HG03108 (cell line): ENCODE results near the gene RHEB.

Experiments
- ATAC-seq: cut with Tn5 transposase; IDR thresholded peaks from one replicate; pipeline ENCODE4 v1.9.1; 2021; ENCODE audit warnings: moderate library complexity; ENCODE audit not compliant: unreplicated experiment

The RHEB gene

DNA sequence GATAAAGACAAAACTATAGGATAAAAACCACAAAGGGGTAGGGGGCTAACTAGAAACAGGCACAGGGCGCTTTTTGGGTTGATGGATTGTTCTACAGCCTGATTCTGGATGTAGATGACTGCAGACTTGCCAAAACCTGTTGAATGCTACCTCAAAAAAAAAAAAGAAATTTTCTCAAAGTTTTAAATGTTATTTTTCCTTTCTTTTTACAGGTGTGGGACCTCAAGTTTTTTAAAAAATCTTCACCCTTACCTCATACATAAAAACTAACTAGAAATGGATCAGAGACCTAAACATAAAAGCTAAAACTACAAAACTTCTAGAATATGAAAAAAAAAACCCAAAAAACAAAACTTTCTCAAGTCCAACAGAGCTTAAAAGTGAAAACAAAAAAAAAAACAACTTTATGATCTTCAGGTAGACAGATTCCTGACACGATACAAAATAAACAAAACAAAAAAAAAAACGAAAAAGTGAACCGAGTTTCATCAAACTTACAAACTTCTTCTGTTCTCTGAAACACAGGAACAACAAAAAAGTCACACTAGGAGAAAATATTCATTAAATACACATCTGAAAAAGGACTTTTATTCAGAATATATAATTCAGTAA lies 14.9 kb downstream of the RHEB start:
- no peak for ATAC-seq

DNA sequence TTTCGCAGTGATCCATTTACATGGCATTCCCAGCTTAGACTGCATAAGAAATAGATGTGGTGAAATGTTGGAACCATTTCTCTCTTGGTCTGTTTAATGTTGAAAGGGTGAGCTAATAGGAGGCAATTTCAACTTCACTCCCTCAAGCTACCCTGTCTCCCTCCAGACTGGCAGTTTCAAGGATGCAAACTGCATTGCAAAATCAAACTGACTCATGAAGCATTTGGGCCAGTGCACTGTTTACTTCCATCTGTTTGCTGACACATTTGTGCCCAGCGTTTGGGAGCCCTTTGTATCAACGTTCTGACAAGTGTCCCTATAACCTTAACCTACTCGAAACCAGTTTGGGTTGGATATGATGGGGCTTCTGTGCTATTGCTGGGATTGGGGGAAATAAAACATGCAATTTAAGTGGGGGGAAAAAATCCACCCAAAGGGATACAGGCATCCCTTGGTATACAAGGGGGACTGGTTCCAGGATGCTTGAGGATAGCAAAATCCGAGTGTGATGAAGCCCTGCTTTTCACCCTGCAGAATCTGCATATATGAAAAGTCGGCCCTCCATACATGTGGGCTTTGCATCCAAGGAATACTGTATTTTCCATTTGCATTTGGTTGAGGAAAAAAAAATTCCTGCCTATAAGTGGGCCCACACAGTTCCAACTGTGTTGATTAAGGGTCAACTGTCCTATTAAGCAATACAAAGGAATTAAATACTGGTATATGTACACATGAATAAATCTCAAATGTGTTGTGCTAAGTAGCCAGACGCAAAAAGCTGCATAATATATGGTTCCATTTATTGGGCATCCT lies 15.6 kb downstream of the RHEB start:
- no peak for ATAC-seq

DNA sequence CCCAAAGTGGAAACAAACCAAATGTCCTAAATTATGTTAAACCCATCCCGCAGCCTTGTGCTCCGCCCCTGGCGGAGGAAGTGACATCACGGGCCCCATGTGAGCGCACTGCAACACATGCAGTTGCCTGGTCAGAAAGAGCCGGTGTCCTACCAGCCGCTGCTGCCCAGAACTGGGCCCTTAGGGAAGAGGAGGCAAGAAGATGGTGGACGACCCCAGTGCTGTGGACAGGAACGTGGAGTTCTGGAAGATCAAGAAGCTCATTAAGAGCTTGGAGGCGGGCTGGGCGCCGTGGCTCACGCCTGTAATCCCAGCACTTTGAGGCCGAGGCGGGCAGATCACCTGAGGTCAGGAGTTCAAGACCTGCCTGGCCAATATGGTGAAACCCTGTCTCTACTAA lies 18.0 kb downstream of the RHEB start:
- ATAC-seq = no peak

DNA sequence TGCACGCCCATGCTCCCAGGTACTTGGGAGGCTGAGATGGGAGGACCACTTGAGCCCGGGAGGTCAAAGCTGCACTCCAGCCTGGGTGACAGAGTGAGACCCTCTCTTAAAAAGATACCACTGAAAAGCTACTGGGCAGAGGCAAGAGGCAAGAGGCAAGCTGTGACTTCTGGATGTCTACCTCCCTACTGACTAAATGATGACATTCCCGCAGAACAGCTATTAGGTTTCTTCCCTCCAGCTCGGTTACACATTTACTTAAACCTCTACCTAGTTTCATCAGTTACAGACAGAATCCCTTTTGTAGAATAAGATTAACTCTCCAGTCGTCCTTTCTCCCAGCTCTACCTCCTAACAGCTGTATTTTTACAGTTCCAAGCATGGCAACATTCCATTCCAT lies 21.2 kb downstream of the RHEB start:
- ATAC-seq = no peak

DNA sequence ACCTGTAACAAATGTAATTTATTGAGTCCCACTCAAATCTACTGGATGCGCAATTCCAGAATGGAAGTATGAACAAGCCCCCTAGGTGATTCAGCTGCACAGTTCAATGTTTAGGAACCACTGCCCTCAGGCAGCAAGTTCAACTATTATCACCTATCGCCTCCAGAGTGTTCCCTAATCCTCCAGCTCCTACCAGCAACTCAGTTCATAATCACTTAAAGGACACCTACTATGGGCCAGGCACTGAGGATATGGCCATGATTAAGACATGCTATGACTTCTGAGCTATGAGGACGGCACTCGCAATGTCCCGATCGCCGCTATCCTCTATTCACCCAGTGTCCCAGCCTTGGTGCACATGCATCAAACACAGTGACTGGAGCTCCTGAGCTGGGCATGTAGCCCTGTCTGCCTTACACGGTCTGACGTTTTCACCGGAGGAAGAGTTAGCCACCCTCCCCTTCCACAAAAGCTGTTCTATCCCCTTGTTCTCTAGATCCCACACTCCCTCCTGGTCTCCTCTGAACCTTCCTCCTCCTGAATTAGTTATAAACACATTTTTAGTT lies 22.3 kb downstream of the RHEB start:
- ATAC-seq = no peak

DNA sequence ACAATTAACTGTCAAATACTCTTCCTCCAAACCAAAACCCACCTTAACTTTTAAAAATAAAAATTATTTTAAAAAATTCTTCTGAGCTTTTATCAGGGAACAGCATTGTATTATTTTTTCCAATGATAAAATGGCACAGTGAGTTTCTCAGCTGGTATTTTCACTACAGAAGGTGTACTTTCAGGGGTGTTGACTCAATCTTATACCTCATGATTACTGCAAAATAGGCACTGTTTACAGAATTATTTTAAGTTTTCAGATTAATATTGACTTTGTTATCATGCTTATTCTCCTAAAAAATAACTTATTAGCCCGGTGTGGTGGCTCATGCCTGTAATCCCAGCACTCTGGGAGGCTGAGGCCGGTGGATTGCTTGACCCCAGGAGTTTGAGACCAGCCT lies 24.3 kb downstream of the RHEB start:
- ATAC-seq = no peak

DNA sequence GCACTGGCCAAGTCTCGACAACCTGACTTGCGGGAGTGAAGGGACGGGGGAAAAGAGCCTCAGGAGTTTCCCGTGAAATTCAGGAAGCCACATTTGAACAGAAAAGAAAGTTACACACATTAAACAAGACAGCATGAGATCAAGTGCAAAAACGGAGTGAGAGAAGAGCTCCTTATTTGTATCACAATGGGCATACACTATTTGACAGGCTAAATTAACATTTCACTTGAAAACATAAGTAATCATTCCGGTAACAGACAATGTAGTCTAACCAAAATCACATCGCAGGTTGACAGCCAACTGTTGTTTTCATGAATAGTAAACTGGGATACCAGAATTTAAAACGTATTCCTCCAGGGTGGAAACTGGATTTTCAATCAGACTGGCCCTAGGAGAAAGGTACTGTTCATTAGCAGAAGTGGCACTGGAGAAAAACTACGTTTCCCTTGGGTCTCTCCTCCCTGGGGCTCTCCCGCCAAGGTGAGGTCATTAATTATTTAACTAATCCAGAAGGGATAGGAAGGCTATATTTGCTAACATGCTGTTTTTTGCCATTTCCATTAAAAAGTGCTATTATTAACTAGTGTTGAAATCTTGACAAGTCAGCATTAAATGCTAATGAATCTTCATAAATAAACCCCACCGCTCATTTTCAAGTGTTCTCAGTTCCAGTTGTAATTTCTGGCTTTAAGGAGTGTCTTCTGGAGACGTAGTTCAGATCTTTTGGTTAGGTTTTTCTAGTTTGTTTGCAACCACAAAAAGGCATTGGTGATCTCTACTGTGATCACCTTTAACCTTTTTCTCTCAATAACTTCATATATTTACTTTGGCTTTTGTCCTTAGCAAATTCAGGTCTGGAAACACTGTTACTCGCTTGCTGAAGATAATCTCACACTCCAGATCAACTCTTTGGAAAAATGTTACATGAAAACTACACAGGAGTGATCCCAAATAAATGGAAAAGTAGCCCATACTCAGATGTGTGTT lies 25.1 kb downstream of the RHEB start:
- ATAC-seq = no peak

DNA sequence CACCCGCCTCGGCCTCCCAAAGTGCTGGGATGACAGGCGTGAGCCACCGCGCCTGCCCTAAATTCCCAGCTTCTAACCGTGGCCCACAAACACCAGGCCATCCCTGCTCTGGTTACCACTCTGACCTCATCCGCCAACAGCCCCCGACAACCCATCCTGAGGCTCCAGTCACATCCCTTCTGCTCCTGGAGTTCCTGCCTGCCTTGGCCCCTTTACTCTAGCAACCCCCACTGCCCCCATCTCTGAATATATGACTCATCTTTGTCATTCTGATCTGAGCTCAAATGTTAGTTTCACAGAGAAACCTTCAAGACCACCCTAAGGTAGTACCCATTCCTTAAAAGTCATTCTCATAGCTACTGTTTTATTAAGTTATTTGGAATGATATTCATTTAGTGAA lies 26.6 kb downstream of the RHEB start:
- no peak for ATAC-seq

DNA sequence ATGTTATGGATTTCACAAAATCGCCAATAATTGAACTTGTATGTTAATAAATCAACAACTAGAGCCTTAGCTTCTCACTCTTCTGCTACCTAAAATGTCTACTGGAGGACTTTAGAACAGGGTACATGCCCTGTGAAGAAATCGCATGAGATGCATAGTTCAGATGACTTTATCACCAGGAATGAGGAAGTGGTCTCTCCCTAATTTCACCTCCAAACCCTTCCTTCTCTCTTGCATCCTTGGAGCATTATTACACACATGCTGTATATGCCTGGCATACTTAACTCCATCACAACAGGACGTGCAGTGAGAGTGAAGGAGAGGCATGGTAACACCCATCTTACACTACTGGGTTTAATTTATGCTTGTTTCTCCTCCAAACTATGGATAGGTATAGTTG lies 27.8 kb downstream of the RHEB start:
- no peak for ATAC-seq

DNA sequence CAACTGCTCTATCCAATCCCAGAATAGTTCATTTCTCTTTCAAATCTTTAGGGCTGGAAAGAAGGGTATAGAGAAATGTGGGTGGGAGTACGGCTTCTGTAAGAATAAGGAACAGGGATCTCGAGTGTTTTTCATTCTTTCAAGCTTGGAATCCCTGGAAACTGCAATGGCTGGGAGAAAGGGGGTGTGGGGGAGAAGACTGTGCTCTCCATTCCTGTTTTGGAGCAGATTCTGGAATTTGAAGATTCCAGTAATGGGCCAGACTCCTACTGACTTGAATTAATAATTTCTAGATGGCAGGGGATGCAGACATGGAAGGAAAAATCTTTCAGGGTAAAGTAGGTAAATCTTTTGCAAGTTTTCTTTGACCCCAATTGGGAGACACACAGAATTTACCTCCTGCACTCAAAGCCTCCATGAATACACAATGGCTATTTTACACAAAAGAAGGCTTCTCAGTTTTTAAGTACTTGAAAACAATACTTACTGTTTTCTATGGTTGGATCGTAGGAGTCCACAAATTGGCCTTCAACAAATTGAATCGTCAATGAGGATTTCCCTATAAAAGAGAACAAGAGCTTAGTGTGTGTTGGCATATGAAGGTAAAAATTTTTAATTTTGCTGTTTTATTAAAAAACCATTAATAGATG lies 29.1 kb downstream of the RHEB start:
- ATAC-seq = no peak

DNA sequence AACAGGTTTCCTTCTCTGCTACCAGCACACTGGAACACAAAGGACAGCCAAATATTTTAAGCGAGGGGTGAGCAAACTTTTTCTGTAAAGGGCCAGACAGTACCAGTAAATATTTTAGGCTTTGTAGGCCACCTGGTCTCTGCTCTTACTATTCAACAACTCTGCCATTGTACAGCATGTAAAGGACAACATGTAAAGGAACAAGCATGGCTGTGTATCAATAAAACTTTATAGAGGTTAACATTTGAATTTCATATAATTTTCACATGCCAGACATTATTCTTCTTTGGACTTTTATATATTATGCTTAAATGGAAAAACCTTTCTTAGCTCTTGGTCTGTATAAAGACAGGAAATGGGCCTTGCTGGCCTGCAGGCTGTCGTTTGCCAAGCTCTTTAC lies 30.2 kb downstream of the RHEB start:
- ATAC-seq = no peak

DNA sequence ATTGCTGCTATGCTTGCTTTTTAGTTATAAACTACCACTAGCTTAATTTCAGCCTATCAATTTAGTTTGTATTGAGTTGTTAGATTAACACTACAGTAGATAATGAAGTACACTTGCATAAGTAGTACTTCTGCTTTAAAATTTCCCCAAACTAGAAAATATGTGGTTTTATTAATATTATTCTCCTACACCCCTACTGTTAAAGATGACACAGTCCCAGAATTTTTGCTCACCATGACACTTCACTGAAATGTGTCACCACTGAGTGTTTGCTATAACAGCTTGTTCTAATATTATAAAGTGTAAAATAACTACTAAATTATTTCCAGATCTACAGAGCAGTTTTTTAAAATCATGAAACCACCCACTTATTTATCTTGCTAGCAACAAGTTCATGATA lies 31.6 kb downstream of the RHEB start:
- ATAC-seq = no peak

DNA sequence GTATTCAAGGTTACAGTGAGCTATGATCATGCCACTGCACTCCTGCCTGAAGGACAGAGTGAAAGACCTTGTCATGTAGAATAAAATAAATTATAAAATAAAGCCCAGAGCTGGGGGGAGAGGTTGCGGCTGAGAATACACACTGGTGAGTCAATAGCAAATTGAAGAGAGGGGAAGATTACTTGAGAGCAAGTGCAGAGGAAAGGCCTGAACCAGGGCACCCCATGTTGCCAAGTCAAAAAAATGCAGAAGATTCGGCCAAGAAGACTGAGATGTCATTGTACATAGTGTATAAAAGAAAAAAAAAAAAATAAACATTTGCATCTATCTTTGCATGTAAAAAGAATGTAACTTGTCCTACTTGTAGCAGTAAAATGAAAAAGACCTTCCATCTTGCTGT lies 32.5 kb downstream of the RHEB start:
- ATAC-seq = no peak

DNA sequence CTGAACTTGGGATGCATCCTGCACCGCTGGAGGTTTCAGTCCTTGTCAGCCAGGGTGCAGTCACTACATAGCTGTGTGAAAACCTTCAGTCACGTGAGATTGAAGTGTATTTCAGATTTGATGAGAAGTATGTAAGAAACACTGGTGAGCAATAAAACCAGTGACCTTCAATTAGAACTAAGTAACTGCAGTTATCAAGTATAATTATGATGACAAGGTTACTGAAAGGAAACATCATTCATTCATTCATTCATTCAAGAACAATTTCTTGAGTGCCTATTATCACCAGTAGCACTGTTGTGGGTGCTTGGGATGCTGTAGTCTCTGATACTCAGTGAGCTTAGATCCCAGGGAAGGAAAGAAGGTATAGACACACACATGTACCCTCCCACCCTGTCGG lies 33.6 kb downstream of the RHEB start:
- ATAC-seq = no peak

DNA sequence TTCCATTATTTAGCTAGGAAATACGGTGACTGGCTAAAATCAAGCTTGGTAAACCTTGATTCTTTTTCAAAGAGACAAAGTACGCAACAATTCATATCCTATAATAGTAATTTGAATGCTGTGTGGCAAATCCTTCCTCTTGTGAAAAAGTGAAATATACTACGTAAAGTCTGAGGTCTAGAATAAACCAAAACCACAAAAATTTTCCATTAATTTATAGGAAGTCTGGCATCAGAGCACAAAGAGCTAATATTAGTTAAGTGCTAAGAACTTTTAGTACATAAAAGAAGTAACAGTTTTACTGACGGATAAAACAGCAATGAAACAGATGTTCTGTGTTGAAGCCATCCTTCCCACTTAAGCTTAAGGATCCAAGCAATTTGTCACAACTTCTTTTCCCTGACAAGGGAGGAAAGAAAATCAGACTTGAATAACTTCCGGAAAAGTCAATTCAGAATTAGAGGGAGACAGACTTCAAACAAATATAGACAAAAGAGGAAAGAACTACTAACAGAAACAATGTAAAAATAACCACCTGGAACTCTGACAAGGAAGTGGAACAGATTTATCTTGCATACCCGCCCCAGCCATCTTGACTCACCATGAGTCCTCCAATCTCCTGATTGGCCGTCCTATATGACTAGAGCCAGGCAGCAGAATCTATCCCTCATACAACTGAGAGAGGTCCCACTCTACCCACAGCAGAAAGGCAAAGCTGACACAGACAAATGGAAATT lies 34.6 kb downstream of the RHEB start:
- ATAC-seq = no peak

DNA sequence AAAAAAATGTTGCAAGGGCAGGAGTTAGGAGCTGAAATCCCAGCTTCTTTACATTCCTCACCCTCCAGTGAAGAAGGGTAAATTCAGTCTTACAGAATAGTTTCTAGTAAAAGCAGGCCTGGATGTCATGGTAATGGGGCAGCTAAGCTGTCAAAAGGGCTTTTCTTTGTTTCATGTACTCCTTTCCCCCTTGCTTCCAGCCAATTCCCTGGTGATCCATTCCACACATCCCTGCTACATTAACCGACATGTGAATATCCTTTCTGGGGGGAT lies 36.0 kb downstream of the RHEB start:
- no peak for ATAC-seq

DNA sequence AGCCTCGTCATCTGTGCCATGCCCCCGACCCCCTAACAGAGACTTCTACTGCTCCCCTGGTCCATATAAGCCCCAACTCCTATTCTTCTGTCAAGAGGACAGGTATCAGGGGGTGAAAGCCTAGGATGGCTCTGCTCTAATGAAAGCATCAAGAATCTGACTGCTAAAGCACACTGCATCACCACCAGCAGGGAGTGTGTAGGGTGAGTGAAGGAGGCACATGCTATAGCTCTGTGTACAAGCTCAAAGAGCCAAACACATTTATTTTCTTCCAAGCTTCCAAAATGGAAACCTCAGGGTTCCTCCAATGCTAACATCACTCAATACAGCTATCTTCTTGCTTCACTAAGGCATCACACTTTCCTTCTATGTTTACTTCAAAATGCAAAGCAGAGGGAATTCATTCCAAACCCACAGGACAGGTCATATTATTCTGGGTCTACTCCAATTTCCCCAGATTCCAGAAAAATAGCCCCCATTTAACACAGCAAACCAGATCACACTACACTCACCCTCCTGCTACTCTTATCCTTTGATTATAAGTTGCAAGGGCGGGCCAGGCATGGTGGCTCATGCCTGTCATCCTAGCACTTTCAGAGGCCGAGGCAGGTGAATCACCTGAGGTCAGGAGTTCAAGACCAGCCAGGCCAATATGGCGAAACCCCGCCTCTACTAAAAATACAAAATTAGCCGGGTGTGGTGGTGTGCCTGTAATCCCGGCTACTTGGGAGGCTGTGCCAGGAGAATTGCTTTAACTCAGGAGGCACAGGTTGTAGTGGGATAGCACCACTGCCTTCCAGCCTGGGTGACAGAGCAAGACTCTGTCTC lies 36.6 kb downstream of the RHEB start:
- ATAC-seq = no peak

DNA sequence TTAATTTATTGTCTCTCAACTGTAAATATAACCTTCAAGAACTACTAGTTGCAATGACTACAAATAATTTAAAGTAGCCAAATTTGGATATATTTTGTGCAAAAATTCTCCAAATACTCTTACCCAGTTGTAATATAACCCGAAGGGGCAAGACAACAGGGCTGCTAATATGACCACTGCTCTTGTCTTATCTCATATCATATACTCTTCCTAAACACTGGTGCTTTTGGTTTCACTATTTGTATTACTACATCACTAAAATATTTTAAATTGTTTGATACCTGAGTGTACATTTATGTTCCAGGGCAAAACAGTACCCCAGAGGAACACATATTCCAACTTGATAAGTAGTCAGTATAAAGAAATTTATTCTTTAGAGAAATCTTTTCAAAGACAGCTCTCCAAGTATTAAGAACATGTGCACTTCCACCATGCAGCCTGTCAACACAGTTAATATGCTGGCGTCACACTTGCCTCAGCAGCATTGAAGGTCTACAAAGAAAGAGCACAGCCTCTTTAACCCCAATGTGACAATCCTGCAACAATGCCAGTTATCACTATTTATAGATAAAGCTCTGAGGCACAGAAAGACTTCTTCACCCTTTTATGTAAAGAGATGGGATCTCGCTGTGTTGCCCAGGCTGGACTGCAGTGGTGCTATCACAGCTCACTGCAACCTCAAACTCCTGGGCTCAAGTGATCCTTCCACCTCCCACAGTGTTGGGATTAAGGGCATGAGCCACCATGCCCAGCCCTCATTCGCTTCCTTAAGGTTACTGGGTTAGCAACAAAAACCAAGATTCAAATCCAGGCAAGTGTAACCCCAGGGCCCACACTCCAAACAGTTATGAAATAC lies 37.8 kb downstream of the RHEB start:
- ATAC-seq = no peak

DNA sequence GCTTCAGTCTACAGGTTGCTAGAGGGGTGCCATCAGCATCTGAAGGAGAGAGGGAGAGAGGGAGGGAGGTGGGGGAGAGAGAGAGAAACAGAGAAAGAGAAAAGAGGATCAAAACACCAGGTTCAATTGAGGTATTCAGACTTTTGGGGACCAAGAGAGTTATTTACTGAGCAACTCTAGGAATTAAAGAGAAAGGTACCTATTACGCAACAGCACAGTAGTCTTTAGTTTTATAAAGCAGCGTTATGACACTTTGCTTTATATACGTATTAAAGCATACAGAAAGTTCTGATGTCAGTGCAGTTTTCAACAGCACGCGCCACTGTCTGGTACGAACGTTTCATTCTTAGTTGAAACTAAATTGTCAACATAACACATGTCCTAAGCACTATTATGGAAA lies 41.8 kb downstream of the RHEB start:
- ATAC-seq = no peak
